Activated CD8-positive, alpha-beta T cell treated with anti-CD3 and anti-CD28 coated beads for 36 hours (primary cell): Measurements from ENCODE around the gene PLEKHA6. TPM values are rescaled to one million over a fixed set of nuclear protein-coding genes. Genes with fewer than 3 reads are reported as not detected.

Experiments
- ATAC-seq: fragments of 200-7000 bp; cut with Tn5 transposase; one replicate; pipeline ENCODE4 v1.10.0; 2021; ENCODE audit warnings: mild to moderate bottlenecking, moderate library complexity
- CTCF ChIA-PET: fragments of 350-600 bp; sonication (Branson Sonifier 250); formaldehyde crosslinking; loops from one replicate; lab custom pipeline; 2021; ENCODE audit warnings: antibody characterized with exemption; lab: Charles Lee
- POLR2A ChIA-PET: fragments of 350-600 bp; sonication (Branson Sonifier 250); formaldehyde crosslinking; loops from one replicate; lab custom pipeline; 2021; ENCODE audit warnings: antibody characterized with exemption; lab: Charles Lee
- DNase-seq: peaks from one replicate; pipeline ENCODE4 v3.0.0-alpha.2; 2020
- H3K27ac Mint-ChIP-seq: one replicate; pipeline ENCODE4 v1.8.0; 2021; ENCODE audit warnings: mild to moderate bottlenecking, mixed read lengths
- H3K27me3 Mint-ChIP-seq: one replicate; pipeline ENCODE4 v1.8.0; 2021; ENCODE audit warnings: mixed read lengths
- H3K36me3 Mint-ChIP-seq: one replicate; pipeline ENCODE4 v1.8.0; 2021; ENCODE audit warnings: low read depth, mixed read lengths
- H3K4me1 Mint-ChIP-seq: one replicate; pipeline ENCODE4 v1.8.0; 2021; ENCODE audit warnings: low read depth, mixed read lengths
- H3K4me3 Mint-ChIP-seq: one replicate; pipeline ENCODE4 v1.8.0; 2021; ENCODE audit warnings: mild to moderate bottlenecking, moderate library complexity, mixed read lengths
- H3K9me3 Mint-ChIP-seq: one replicate; pipeline ENCODE4 v1.8.0; 2021; ENCODE audit warnings: mixed read lengths
- CTCF ChIP-seq: fragments of 200-600 bp; IDR thresholded peaks from one replicate; pipeline ENCODE4 v1.8.0; 2022; ENCODE audit warnings: antibody characterized with exemption, mild to moderate bottlenecking
- intact Hi-C: fragments of 100-400 bp; cut with micrococcal nuclease; formaldehyde crosslinking; loops from one replicate; pipeline ENCODE4 v1.10.0; 2022
- total RNA-seq, 2 experiments: library from RNA; stranded (reverse); gene quantifications; one replicate each; pipeline ENCODE4 v1.2.3, GENCODE V29; 2021

Gene PLEKHA6
- total RNA-seq, 2 experiments from 2014 or later: 3.0 to 3.7 TPM

- H3K27me3 Mint-ChIP-seq: no peaks in the 10 kb centered on the region
- ATAC-seq: no peak
- H3K27ac Mint-ChIP-seq: no peak overlapping the region
- no peak overlapping the region for H3K4me3 Mint-ChIP-seq
- intact Hi-C loops: no loop called here
- H3K36me3 Mint-ChIP-seq: no peaks in the 10 kb centered on the region
- POLR2A ChIA-PET: no interaction called here
- CTCF ChIA-PET: interaction anchor here (1.2 kb wide), 1 partner anchor 133 kb away, joined by 4 read pairs; no protein-coding TSS in a partner anchor
- TF ChIP-seq CTCF: no peak
- no peaks in the 10 kb centered on the region for H3K4me1 Mint-ChIP-seq
- no peaks in the 10 kb centered on the region for H3K9me3 Mint-ChIP-seq
- DNase-seq: no peak
Measured at GRCh38 chr1:204265665-204266064, 94.1 kb downstream of the PLEKHA6 start.

- H3K4me3 Mint-ChIP-seq: no peak overlapping the region
- H3K27ac Mint-ChIP-seq: no peak overlapping the region
- intact Hi-C loops: no loop called here
- no peak for TF ChIP-seq CTCF
- H3K27me3 Mint-ChIP-seq: no peaks in the 10 kb centered on the region
- no peak for DNase-seq
- no peaks in the 10 kb centered on the region for H3K9me3 Mint-ChIP-seq
- ATAC-seq: no peak
- H3K4me1 Mint-ChIP-seq: no peaks in the 10 kb centered on the region
- no peaks in the 10 kb centered on the region for H3K36me3 Mint-ChIP-seq
- POLR2A ChIA-PET: interaction anchor here (0.7 kb wide), 1 partner anchor 78 kb away, joined by 3 read pairs; no protein-coding TSS in a partner anchor
- CTCF ChIA-PET: interaction anchor here (1.0 to 1.2 kb wide), 2 partner anchors 58 to 134 kb away, joined by 3 to 4 read pairs; no protein-coding TSS in a partner anchor
Measured at GRCh38 chr1:204264805-204265204, 94.9 kb downstream of the PLEKHA6 start.

GRCh38 chr1:204263254-204263910 is 96.3 kb downstream of the PLEKHA6 start:
- H3K36me3 Mint-ChIP-seq: no peaks in the 10 kb centered on the region
- no peaks in the 10 kb centered on the region for H3K4me1 Mint-ChIP-seq
- H3K27ac Mint-ChIP-seq: no peak overlapping the region
- H3K9me3 Mint-ChIP-seq: no peaks in the 10 kb centered on the region
- ChIA-PET CTCF (interaction anchor here (1.2 to 12.4 kb wide), 2 partner anchors 41 to 98 kb away, joined by 3 to 142 read pairs; partner anchors contain the start of gene PLEKHA6), POLR2A (no interaction called here)
- ATAC-seq: no peak
- intact Hi-C loops: no loop called here
- TF ChIP-seq CTCF: no peak
- no peak overlapping the region for H3K4me3 Mint-ChIP-seq
- H3K27me3 Mint-ChIP-seq: no peaks in the 10 kb centered on the region
- DNase-seq: no peak

- intact Hi-C loops: no loop called here
- ChIA-PET CTCF (interaction anchor here (1.1 to 12.4 kb wide), 3 partner anchors 12 to 99 kb away, joined by 3 to 142 read pairs (median 3); partner anchors contain the start of gene PLEKHA6), POLR2A (no interaction called here)
- H3K27ac Mint-ChIP-seq: no peak overlapping the region
- H3K27me3 Mint-ChIP-seq: no peaks in the 10 kb centered on the region
- no peak for DNase-seq
- no peaks in the 10 kb centered on the region for H3K36me3 Mint-ChIP-seq
- no peak overlapping the region for H3K4me3 Mint-ChIP-seq
- no peak for ATAC-seq
- H3K9me3 Mint-ChIP-seq: no peaks in the 10 kb centered on the region
- no peaks in the 10 kb centered on the region for H3K4me1 Mint-ChIP-seq
- no peak for TF ChIP-seq CTCF
Measured at GRCh38 chr1:204262506-204263253, 97.0 kb downstream of the PLEKHA6 start.
